Stomach (tissue), 4 donors: ENCODE data around the gene CDKL4.

Experiments used
- POLR2AphosphoS5 ChIP-seq, 3 donors: sonication (generic); formaldehyde crosslinking; IDR thresholded peaks; one replicate each; pipeline ENCODE4 v1.6.1; 2016; ENCODE audit warnings: antibody characterized with exemption in 3 of 3
- TF ChIP-seq, protein P1 (sequence below), 7 experiments: fragments of 450-650 bp in 4 of 7; fragments of 200-600 bp in 3 of 7; sonication (generic) in 3 of 7; IDR thresholded peaks; one replicate each; pipeline ENCODE4 v1.5.1; 2016 to 2019; ENCODE audit warnings: antibody characterized with exemption in 7 of 7, control low read depth in 2 of 7, mild to moderate bottlenecking in 1 of 7

DNA sequence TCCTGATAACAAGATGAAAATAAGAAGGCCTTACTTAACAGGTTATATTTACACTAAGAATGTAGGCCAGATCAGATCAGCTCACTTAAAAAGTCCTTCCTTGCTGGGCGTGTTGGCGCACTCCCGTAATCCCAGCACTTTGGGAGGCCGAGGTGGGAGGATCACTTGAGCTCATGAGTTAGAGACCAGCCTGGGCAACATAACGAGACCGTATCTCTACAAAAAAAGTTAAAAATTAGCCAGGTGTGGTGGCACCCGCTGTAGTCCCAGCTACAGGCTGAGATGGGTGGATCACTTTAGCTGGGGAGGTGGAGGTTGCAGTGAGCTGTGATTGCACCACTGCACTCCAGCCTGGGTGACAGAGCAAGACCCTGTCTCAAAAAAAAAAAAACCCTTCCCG lies 69.7 kb downstream of the CDKL4 start:
- TF ChIP-seq, protein P1, sequence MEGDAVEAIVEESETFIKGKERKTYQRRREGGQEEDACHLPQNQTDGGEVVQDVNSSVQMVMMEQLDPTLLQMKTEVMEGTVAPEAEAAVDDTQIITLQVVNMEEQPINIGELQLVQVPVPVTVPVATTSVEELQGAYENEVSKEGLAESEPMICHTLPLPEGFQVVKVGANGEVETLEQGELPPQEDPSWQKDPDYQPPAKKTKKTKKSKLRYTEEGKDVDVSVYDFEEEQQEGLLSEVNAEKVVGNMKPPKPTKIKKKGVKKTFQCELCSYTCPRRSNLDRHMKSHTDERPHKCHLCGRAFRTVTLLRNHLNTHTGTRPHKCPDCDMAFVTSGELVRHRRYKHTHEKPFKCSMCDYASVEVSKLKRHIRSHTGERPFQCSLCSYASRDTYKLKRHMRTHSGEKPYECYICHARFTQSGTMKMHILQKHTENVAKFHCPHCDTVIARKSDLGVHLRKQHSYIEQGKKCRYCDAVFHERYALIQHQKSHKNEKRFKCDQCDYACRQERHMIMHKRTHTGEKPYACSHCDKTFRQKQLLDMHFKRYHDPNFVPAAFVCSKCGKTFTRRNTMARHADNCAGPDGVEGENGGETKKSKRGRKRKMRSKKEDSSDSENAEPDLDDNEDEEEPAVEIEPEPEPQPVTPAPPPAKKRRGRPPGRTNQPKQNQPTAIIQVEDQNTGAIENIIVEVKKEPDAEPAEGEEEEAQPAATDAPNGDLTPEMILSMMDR (IDR thresholded peaks at IDR 0.05), result no peak
- no peak for TF ChIP-seq POLR2AphosphoS5 (IDR thresholded peaks at IDR 0.05)
